Right lobe of liver (tissue), 6 donors: ENCODE results near the gene CALU. TPM values are rescaled to one million over a fixed set of nuclear protein-coding genes. Genes with fewer than 3 reads are reported as not detected.

ENCODE experiments used
- ATAC-seq, 4 donors: fragments of 200-7000 bp; cut with Tn5 transposase; one replicate each; pipeline ENCODE4 v1.9.1; 2020; ENCODE audit warnings: mild to moderate bottlenecking in 4 of 4, moderate library complexity in 4 of 4
- DNase-seq, 3 donors: peaks; one replicate each; pipeline ENCODE4 v3.0.0-alpha.2; 2020
- H3K27ac ChIP-seq, 3 donors: fragments of 200-600 bp; one replicate each; pipeline ENCODE4 v1.8.0; 2022
- H3K27me3 ChIP-seq, 2 donors: fragments of 200-600 bp; one replicate each; pipeline ENCODE4 v1.8.0; 2022
- H3K36me3 ChIP-seq, 4 donors: fragments of 200-600 bp; sonication (generic) in 1 of 4; one replicate each; pipeline versions ENCODE4 v1.5.1 to v1.8.0; 2017 to 2022; ENCODE audit warnings: control low read depth in 1 of 4
- H3K4me1 ChIP-seq, 4 donors: fragments of 200-600 bp; sonication (generic) in 1 of 4; one replicate each; pipeline versions ENCODE4 v1.5.1 to v1.8.0; 2017 to 2022; ENCODE audit warnings: control low read depth in 1 of 4
- H3K4me3 ChIP-seq, 3 donors: fragments of 200-600 bp; one replicate each; pipeline ENCODE4 v1.8.0; 2022
- H3K9me3 ChIP-seq, 4 donors: fragments of 200-600 bp; sonication (generic) in 1 of 4; one replicate each; pipeline versions ENCODE4 v1.5.1 to v1.8.0; 2017 to 2022; ENCODE audit warnings: control low read depth in 1 of 4
- CTCF ChIP-seq, 4 donors: fragments of 200-600 bp in 3 of 4; fragments of 450-650 bp in 1 of 4; IDR thresholded peaks; one replicate each; pipeline versions ENCODE4 v1.5.1 to v1.8.0; 2016 to 2022; ENCODE audit warnings: antibody characterized with exemption in 4 of 4, mild to moderate bottlenecking in 2 of 4
- POLR2A ChIP-seq: fragments of 450-650 bp; IDR thresholded peaks from one replicate; pipeline ENCODE4 v1.6.1; 2017; ENCODE audit warnings: antibody characterized with exemption, mild to moderate bottlenecking
- WGBS: methylation state at CpG from one replicate; pipeline ENCODE4 v1.1.6; 2018; ENCODE audit warnings: low coverage, low lambda C conversion rate; ENCODE audit not compliant: insufficient coverage; ENCODE audit errors: missing lambda C conversion rate; 5-methylcytosine and 5-hydroxymethylcytosine counted together
- intact Hi-C, 2 donors: fragments of 100-400 bp; cut with DNase I; formaldehyde crosslinking; loops; one replicate each; pipeline versions ENCODE4 v1.11.2 to v1.14.1; 2022
- total RNA-seq, 6 experiments: library from RNA; depleted of rRNA in 2 of 6; stranded (reverse); fragments of >200 nt in 2 of 6; fragmentation: NEBNext Ultra II Directional in 3 of 6; extraction: Animal tissue kit (Norgen Biotek cat#: 25700) in 3 of 6; gene quantifications; one replicate each; pipeline versions ENCODE4 v1.1.0 to v1.2.4, GENCODE V29; 2016 to 2023
- donor health status: DM: no; HTN: yes; CAD: no.
- donor health status: DM: no; HTN: no; CAD: no.
- donor health status: DM: no; HTN: no; CAD: no.
- donor health status: DM: no; HTN: yes; CAD: no.
- donor health status: DM: no; HTN: yes; CAD: no.

The CALU gene
- total RNA-seq, 6 experiments from 2014 or later = 25.4 to 48.3 (median 42.1) TPM

DNA sequence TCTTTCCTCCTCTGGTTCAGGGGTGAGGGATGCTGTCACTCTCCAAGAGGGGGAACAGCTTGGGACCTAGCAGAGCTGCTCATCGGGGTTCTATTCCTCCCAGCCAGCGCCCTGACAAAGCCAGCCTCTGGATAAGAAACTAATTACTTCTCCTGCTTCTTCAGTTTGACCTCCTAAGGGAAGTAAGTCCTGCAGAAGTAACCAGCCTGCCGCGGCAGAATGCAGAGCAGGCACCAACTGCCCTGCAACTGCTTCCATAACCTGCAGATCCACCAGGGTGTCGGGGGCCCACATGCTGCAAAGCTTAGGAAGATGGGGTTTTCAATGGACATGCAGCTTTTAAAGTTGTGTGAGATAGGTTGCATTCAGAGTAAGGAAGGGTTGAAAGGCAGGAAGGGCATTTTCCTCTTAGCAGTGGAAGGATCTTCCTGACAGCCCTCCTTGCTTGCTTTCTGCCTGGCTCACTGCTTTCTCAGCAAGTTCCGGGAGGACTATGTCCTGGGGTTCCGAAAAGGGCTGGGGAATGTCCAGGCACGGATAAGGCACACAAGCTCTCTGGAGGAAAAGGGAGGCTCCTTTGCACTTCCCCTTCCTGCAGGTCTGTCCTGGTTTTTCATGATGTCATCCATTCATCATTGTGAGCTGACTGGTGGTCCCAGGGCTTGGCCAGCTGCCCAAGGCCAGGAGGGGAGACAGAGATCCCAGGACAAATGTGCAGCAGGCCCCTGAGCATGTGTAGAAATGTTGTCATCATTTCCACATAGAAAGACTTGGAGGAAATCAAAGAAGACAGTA, 24.3 kb upstream of the CALU start:
- TF ChIP-seq POLR2A (no peak), CTCF (IDR thresholded peaks at IDR 0.05) (no peak)
- DNase-seq (no peak), ATAC-seq (peak; percentile 45 to 75 (median 62))
- no peaks in the 10 kb centered on the region for H3K4me1 ChIP-seq
- H3K4me3 ChIP-seq = no peak overlapping the region
- H3K27ac ChIP-seq = no peak overlapping the region
- no peaks in the 10 kb centered on the region for H3K27me3 ChIP-seq
- WGBS = 70% methylated on average over 4 of the region's 8 CpGs
- no peaks in the 10 kb centered on the region for H3K9me3 ChIP-seq
- intact Hi-C loops = no loop called here
- no peaks in the 10 kb centered on the region for H3K36me3 ChIP-seq

DNA sequence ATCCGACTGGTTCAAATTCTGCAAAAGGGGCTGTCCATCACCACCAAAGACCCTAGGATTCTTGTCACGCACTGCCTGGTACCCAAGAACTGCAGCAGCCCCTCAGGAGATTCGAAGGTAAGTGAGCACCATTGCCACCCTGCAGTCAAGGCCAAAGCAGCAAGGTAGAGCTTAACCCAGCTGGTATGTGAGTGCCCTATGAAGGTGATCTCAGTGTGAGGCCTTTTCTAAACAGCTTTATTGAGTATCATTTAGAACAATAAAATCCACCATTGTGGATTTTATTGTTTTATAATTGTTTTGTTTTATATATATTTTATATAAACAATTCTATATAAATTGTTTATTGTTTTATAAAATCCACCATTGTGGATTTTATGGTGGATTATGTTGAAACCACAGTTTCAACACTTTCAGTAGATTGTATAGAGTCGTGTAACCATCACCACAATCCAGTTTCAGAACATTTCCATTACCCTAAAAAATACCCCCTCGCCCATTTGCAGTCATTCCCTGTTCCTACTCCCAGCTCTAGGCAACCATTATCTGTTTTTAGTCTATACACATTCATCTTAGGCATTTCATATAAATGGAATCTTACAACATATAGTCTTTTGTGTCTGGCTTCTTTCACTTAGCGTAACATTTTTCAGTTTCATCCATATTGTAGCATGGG, 20.1 kb upstream of the CALU start:
- no peak for ATAC-seq

GRCh38 chr7:128721376-128721775, 17.8 kb upstream of the CALU start:
- Histone ChIP-seq H3K4me1 (no peaks in the 10 kb centered on the region), H3K27me3 (no peaks in the 10 kb centered on the region), H3K4me3 (no peak overlapping the region), H3K36me3 (no peaks in the 10 kb centered on the region), H3K9me3 (no peaks in the 10 kb centered on the region), H3K27ac (no peak overlapping the region)
- TF ChIP-seq CTCF (IDR thresholded peaks at IDR 0.05) (no peak), POLR2A (no peak)
- intact Hi-C loops = no loop called here
- ATAC-seq (no peak), DNase-seq (no peak)

More for the DNA sequence above, 20.1 kb upstream of the CALU start:
- intact Hi-C loops = no loop called here
- DNase-seq = no peak
- Histone ChIP-seq H3K27me3 (no peaks in the 10 kb centered on the region), H3K36me3 (no peaks in the 10 kb centered on the region), H3K4me1 (no peaks in the 10 kb centered on the region), H3K4me3 (no peak overlapping the region), H3K9me3 (no peaks in the 10 kb centered on the region), H3K27ac (no peak overlapping the region)
- 81% methylated on average over 6 of the region's 6 CpGs for WGBS
- TF ChIP-seq POLR2A = no peak
- TF ChIP-seq CTCF (IDR thresholded peaks at IDR 0.05) = no peak

- no peak for ATAC-seq
- Histone ChIP-seq H3K9me3 (no peaks in the 10 kb centered on the region), H3K27me3 (no peaks in the 10 kb centered on the region), H3K4me1 (no peaks in the 10 kb centered on the region), H3K4me3 (no peak overlapping the region), H3K36me3 (no peaks in the 10 kb centered on the region), H3K27ac (no peak overlapping the region)
- TF ChIP-seq CTCF (IDR thresholded peaks at IDR 0.05) (no peak), POLR2A (no peak)
- no peak for DNase-seq
- WGBS = 74% methylated on average over 5 of the region's 5 CpGs
- intact Hi-C loops = no loop called here
Observed at GRCh38 chr7:128724743-128725142, 14.4 kb upstream of the CALU start.
